HEK293 (cell line): ENCODE measurements around the gene LRRC75A.

Experiments
- CTCF ChIP-seq: fragments of 450-650 bp; formaldehyde crosslinking; IDR thresholded peaks from 2 replicates; pipeline ENCODE4 v1.5.1; 2016; ENCODE audit warnings: missing biosample characterization, missing genetic modification characterization
- FEZF1 ChIP-seq: fragments of 450-650 bp; formaldehyde crosslinking; IDR thresholded peaks from 2 replicates; pipeline ENCODE4 v1.5.1; 2016; ENCODE audit warnings: missing biosample characterization, missing genetic modification characterization
- MYNN ChIP-seq: fragments of 450-650 bp; formaldehyde crosslinking; IDR thresholded peaks from 2 replicates; pipeline ENCODE4 v1.5.1; 2016; ENCODE audit warnings: missing biosample characterization, missing genetic modification characterization, borderline replicate concordance
- SP3 ChIP-seq: fragments of 450-650 bp; formaldehyde crosslinking; IDR thresholded peaks from 2 replicates; pipeline ENCODE4 v1.5.1; 2016; ENCODE audit warnings: missing biosample characterization, missing genetic modification characterization
- SP7 ChIP-seq: fragments of 450-650 bp; formaldehyde crosslinking; IDR thresholded peaks from 2 replicates; pipeline ENCODE4 v1.5.1; 2016; ENCODE audit warnings: missing biosample characterization, missing genetic modification characterization
- ZBTB17 ChIP-seq: fragments of 450-650 bp; formaldehyde crosslinking; IDR thresholded peaks from 2 replicates; pipeline ENCODE4 v1.5.1; 2016; ENCODE audit warnings: missing biosample characterization, missing genetic modification characterization
- ZBTB7A ChIP-seq: fragments of 450-650 bp; formaldehyde crosslinking; IDR thresholded peaks from 2 replicates; pipeline ENCODE4 v1.5.1; 2016; ENCODE audit warnings: low read depth, missing biosample characterization, missing genetic modification characterization
- ZBTB8A ChIP-seq: fragments of 450-650 bp; formaldehyde crosslinking; IDR thresholded peaks from 2 replicates; pipeline ENCODE4 v1.5.1; 2016; ENCODE audit warnings: missing biosample characterization, missing genetic modification characterization
- ZNF239 ChIP-seq: fragments of 450-650 bp; formaldehyde crosslinking; IDR thresholded peaks from 2 replicates; pipeline ENCODE4 v1.5.1; 2016; ENCODE audit warnings: missing biosample characterization, missing genetic modification characterization
- ZNF280C ChIP-seq: fragments of 450-650 bp; formaldehyde crosslinking; IDR thresholded peaks from 2 replicates; pipeline ENCODE4 v1.5.1; 2016; ENCODE audit warnings: missing biosample characterization, missing genetic modification characterization
- ZNF37A ChIP-seq: fragments of 450-650 bp; IDR thresholded peaks from 2 replicates; pipeline ENCODE4 v1.5.1; 2018; ENCODE audit warnings: missing biosample characterization, missing genetic modification characterization
- ZNF529 ChIP-seq: fragments of 450-650 bp; formaldehyde crosslinking; IDR thresholded peaks from 2 replicates; pipeline ENCODE4 v1.5.1; 2017; ENCODE audit warnings: missing genetic modification characterization, missing biosample characterization; ENCODE audit not compliant: insufficient replicate concordance
- ZNF530 ChIP-seq: fragments of 450-650 bp; formaldehyde crosslinking; IDR thresholded peaks from 2 replicates; pipeline ENCODE4 v1.5.1; 2016; ENCODE audit warnings: low read depth, missing biosample characterization, missing genetic modification characterization
- ZNF549 ChIP-seq: fragments of 450-650 bp; IDR thresholded peaks from 2 replicates; pipeline ENCODE4 v1.5.1; 2018; ENCODE audit warnings: missing biosample characterization, missing genetic modification characterization, mild to moderate bottlenecking, inconsistent platforms, moderate library complexity

GRCh38 chr17:16461606-16461866 is 30.5 kb downstream of the LRRC75A start:
- TF ChIP-seq SP3 (tag by site-specific recombination) (no peak), ZBTB8A (no peak), CTCF (tag by site-specific recombination) (no peak), ZBTB17 (tag by site-specific recombination) (no peak), MYNN (tag by site-specific recombination) (no peak), ZNF549 (no peak), FEZF1 (tag by site-specific recombination) (no peak), ZNF37A (no peak), ZNF529 (tag by site-specific recombination) (no peak), SP7 (no peak), ZNF280C (tag by site-specific recombination) (no peak), ZNF239 (tag by site-specific recombination) (no peak), ZBTB7A (tag by site-specific recombination) (no peak), ZNF530 (tag by site-specific recombination) (no peak)
